Transverse colon (tissue), 4 donors: ENCODE results near the gene ACLY. TPM values are rescaled to one million over a fixed set of nuclear protein-coding genes. Genes with fewer than 3 reads are reported as not detected.

Source experiments
- DNase-seq: peaks from one replicate; pipeline ENCODE4 v3.0.0-alpha.2; 2019
- H3K27ac ChIP-seq, 4 donors: fragments of 200-600 bp; sonication (generic); 2 replicates each; pipeline ENCODE4 v1.5.1; 2016 to 2018; ENCODE audit warnings: inconsistent platforms in 4 of 4
- H3K27me3 ChIP-seq: fragments of 200-600 bp; sonication (generic); 2 replicates; pipeline ENCODE4 v1.5.1; 2017; ENCODE audit warnings: inconsistent platforms
- H3K36me3 ChIP-seq, 4 donors: fragments of 200-600 bp; sonication (generic); 2 replicates each; pipeline ENCODE4 v1.5.1; 2017 to 2019; ENCODE audit warnings: inconsistent platforms in 4 of 4
- H3K4me1 ChIP-seq, 4 donors: fragments of 200-600 bp; sonication (generic); 2 replicates each; pipeline ENCODE4 v1.5.1; 2017 to 2020; ENCODE audit warnings: inconsistent platforms in 4 of 4
- H3K4me3 ChIP-seq, 4 donors: fragments of 200-600 bp; sonication (generic); 1 replicate in 1 of 4; 2 replicates in 3 of 4; pipeline versions ENCODE4 v1.5.1 to v1.6.1; 2017 to 2019; ENCODE audit warnings: inconsistent platforms in 4 of 4
- H3K9me3 ChIP-seq, 2 donors: fragments of 200-600 bp; sonication (generic); 2 replicates each; pipeline ENCODE4 v1.5.1; 2017 to 2019; ENCODE audit warnings: inconsistent platforms in 2 of 2
- EP300 ChIP-seq: sonication (generic); formaldehyde crosslinking; IDR thresholded peaks from one replicate; pipeline ENCODE4 v1.6.1; 2017; ENCODE audit warnings: antibody characterized with exemption, low read depth
- POLR2A ChIP-seq: fragments of 450-650 bp; IDR thresholded peaks from one replicate; pipeline ENCODE4 v1.6.1; 2016; ENCODE audit warnings: antibody characterized with exemption, mild to moderate bottlenecking, moderate library complexity
- POLR2AphosphoS5 ChIP-seq, 3 donors: sonication (generic); formaldehyde crosslinking; IDR thresholded peaks; one replicate each; pipeline ENCODE4 v1.6.1; 2016; ENCODE audit warnings: antibody characterized with exemption in 3 of 3
- WGBS, 2 donors: methylation state at CpG; one replicate each; pipeline ENCODE4 v1.1.5; 2018; ENCODE audit warnings: low coverage in 1 of 2; 5-methylcytosine and 5-hydroxymethylcytosine counted together
- in situ Hi-C, 4 donors: fragments of 200-750 bp; cut with MboI; loops; one replicate each; pipeline versions ENCODE4 v1.15.0 to v1.15.1; 2017; ENCODE audit warnings: low sequenced_read_pairs in 3 of 4, low pct_ligation_motif_present in 1 of 4, low pct_unique_long_range_greater_than_20kb in 1 of 4
- intact Hi-C: fragments of 100-400 bp; cut with DNase I; formaldehyde crosslinking; loops from one replicate; pipeline ENCODE4 v1.15.1; 2023; ENCODE audit warnings: low total_unique reads
- total RNA-seq, 4 donors: library from RNA; depleted of rRNA; stranded (reverse); fragments of >200 nt; gene quantifications; one replicate each; pipeline ENCODE4 v1.1.0, GENCODE V29; 2016
- TF ChIP-seq, protein P1 (sequence below), 5 experiments: fragments of 200-600 bp in 3 of 5; fragments of 450-650 bp in 2 of 5; sonication (generic) in 3 of 5; IDR thresholded peaks; 1 replicate in 2 of 5; 2 replicates in 3 of 5; pipeline ENCODE4 v1.5.1; 2016 to 2017; ENCODE audit warnings: antibody characterized with exemption in 5 of 5, inconsistent platforms in 3 of 5, mild to moderate bottlenecking in 2 of 5, moderate library complexity in 1 of 5

ACLY gene
- total RNA-seq, 4 donors from 2014 or later: 39.2 to 69.2 (median 51.9) TPM

DNA sequence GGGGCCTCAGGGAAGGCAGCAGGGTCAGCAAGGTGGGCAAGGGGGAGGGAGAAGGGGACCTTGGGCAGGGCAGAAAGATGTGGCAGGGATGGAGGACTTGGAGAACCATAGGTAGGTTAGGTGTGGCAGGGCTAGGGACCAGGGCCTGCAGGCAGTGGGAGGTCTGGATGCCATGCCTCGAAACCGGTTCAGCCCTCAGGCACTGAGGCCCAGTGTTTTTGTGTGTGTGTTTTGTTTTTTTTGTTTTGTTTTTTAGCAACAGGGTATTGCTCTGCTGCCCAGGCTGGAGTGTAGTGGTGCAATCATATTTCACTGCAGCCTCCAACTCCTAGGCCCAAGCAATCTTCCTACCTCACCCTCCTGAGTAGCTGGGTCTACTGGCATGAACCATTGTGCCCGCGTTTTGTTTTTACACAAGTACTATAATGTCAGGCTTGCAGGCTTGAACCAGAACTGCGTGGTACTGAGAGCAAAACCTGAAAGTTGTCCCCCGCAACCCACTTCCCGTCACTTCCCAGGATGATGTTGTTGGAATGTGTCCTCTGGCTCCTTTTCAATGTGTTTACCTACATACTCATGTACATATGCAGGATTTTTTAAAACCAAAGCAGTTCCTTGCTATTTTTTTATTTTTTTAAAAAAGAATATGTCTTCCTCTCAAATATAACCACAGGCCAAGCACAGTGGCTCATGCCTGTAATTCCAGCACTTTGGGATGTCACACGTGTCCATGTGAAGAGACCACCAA, 24.0 kb upstream of the ACLY start:
- H3K9me3 ChIP-seq: no peaks in the 10 kb centered on the region
- H3K4me3 ChIP-seq: no peak overlapping the region
- intact Hi-C loops: no loop called here
- no peaks in the 10 kb centered on the region for H3K27me3 ChIP-seq
- H3K36me3 ChIP-seq: no peaks in the 10 kb centered on the region
- in situ Hi-C loops: no loop called here
- 89 to 90% methylated on average over 6 to 8 of the region's 8 CpGs for WGBS, 2 donors
- no peak for DNase-seq
- no peaks in the 10 kb centered on the region for H3K4me1 ChIP-seq
- no peak overlapping the region for H3K27ac ChIP-seq
- TF ChIP-seq POLR2A: no peak

- Histone ChIP-seq H3K4me1 (no peaks in the 10 kb centered on the region), H3K27ac (no peak overlapping the region), H3K9me3 (no peaks in the 10 kb centered on the region), H3K27me3 (no peaks in the 10 kb centered on the region), H3K4me3 (no peak overlapping the region), H3K36me3 (no peaks in the 10 kb centered on the region)
- TF ChIP-seq, protein P1, sequence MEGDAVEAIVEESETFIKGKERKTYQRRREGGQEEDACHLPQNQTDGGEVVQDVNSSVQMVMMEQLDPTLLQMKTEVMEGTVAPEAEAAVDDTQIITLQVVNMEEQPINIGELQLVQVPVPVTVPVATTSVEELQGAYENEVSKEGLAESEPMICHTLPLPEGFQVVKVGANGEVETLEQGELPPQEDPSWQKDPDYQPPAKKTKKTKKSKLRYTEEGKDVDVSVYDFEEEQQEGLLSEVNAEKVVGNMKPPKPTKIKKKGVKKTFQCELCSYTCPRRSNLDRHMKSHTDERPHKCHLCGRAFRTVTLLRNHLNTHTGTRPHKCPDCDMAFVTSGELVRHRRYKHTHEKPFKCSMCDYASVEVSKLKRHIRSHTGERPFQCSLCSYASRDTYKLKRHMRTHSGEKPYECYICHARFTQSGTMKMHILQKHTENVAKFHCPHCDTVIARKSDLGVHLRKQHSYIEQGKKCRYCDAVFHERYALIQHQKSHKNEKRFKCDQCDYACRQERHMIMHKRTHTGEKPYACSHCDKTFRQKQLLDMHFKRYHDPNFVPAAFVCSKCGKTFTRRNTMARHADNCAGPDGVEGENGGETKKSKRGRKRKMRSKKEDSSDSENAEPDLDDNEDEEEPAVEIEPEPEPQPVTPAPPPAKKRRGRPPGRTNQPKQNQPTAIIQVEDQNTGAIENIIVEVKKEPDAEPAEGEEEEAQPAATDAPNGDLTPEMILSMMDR (IDR thresholded peaks at IDR 0.05): no peak
- TF ChIP-seq EP300 (no peak), POLR2A (no peak), POLR2AphosphoS5 (IDR thresholded peaks at IDR 0.05) (no peak)
- no peak for DNase-seq
- 91 to 100% methylated on average over 1 to 5 of the region's 5 CpGs for WGBS, 2 donors
- in situ Hi-C loops: no loop called here
- intact Hi-C loops: no loop called here
These were observed 22.4 kb upstream of the ACLY start for GRCh38 chr17:41941168-41941567.

GRCh38 chr17:41939693-41940090, 20.9 kb upstream of the ACLY start:
- TF ChIP-seq EP300: no peak
- no peak for TF ChIP-seq POLR2A
- TF ChIP-seq, protein P1 (IDR thresholded peaks at IDR 0.05): no peak
- no peak for TF ChIP-seq POLR2AphosphoS5 (IDR thresholded peaks at IDR 0.05)
- no peak overlapping the region for H3K4me3 ChIP-seq
- WGBS, 2 donors: 60 to 89% methylated on average over 2 to 6 of the region's 6 CpGs
- in situ Hi-C loops: no loop called here
- H3K27me3 ChIP-seq: no peaks in the 10 kb centered on the region
- no peaks in the 10 kb centered on the region for H3K36me3 ChIP-seq
- DNase-seq: no peak
- no peaks in the 10 kb centered on the region for H3K4me1 ChIP-seq
- intact Hi-C loops: no loop called here
- H3K27ac ChIP-seq: no peak overlapping the region
- no peaks in the 10 kb centered on the region for H3K9me3 ChIP-seq

- Histone ChIP-seq H3K4me3 (no peak overlapping the region), H3K4me1 (no peaks in the 10 kb centered on the region), H3K27me3 (no peaks in the 10 kb centered on the region), H3K27ac (no peak overlapping the region), H3K36me3 (no peaks in the 10 kb centered on the region), H3K9me3 (no peaks in the 10 kb centered on the region)
- DNase-seq: no peak
- intact Hi-C loops (no loop called here), in situ Hi-C loops (no loop called here)
- 89% methylated on average over 4 of the region's 4 CpGs; no CpG with 5 or more reads in 1 of the 2 donors for WGBS, 2 donors
- TF ChIP-seq EP300: no peak
These were observed 20.4 kb upstream of the ACLY start for GRCh38 chr17:41939044-41939692.
